GM12874 (cell line): ENCODE data around the gene OTOGL.

ENCODE experiments used
- CTCF ChIP-seq: IDR thresholded peaks from 2 replicates; pipeline ENCODE4 v1.5.1; 2011; ENCODE audit warnings: low read depth, mild to moderate bottlenecking, control low read depth, low read length, moderate library complexity; ENCODE audit not compliant: insufficient read depth

Gene OTOGL

GRCh38 chr12:80332827-80333226 is 233.5 kb downstream of the OTOGL start:
- no peak for TF ChIP-seq CTCF

DNA sequence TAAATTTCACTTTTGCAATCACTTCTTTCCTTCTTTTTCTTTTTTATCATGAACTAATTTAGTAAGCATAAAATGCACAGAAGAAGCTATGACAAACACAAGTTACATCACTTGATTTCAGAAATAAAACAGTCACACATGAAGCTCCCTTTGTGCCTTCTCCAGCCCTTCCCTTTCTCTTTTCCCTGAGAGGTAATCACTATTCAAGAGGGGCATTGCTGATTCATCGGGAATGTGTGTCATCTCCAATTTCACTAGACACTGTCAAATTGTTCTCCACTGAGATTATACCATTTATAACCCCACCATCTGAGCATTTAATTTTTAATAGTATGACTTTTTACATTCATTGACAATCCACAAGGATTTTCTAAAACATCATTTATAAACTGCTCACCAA is 253.1 kb downstream of the OTOGL start:
- no peak for TF ChIP-seq CTCF

DNA sequence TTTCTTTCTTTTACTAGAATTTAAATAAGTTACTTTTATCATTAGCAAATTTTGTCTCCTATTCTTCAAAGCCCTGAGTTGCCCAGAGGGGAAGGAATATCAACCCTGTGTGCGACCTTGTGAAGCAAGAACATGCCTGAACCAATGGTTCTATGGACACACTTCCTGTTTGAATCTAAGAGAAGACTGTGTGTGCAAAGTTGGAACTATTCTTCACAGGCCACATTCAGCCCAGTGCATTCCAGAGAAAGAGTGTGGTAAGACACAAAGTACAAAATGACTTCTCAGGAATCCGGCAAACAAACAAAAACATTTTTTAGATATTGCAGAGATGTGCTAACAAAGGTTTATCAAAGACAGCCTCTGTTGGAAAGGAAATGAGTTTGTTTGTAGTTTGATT is 253.9 kb downstream of the OTOGL start:
- no peak for TF ChIP-seq CTCF

DNA sequence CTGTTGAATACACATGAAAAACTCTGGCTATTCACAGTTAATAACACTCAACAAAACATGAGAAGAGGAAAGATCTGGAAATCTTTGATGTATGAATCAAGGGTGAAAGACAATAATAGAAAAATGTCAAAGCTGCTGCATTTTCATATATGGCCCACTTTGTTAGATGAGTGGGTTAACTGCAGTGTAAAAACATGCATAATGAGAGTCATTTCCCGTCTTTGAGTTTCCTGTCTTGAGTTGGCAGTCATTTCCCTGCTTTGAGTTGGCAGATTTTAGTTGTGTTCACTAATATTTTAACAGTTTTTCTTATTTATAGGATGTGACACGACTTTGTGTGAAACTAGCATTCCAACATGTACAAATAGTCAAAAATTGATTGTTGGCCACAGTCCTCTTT is 256.8 kb downstream of the OTOGL start:
- TF ChIP-seq CTCF: no peak

DNA sequence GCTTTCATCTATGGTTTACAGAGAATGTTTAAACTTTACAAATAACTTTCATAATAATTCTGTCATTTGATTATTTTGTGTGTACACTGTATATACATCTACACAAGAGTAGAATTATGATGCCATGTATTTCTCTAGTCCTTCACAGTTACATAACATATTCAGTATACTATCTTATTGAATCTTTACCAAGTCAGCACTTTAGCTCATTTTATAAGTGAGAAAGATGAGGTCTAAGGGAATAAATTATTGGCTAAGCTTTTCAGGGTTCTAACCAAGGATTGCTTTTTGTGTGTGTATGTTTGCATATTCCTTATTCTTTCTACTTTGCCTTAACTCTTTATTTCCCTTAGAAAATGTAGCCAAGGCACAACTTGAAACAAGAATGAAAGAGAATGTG is 260.4 kb downstream of the OTOGL start:
- no peak for TF ChIP-seq CTCF

GRCh38 chr12:80364056-80364455 is 264.7 kb downstream of the OTOGL start:
- TF ChIP-seq CTCF: no peak

GRCh38 chr12:80373666-80374065 is 274.3 kb downstream of the OTOGL start:
- TF ChIP-seq CTCF: no peak

- TF ChIP-seq CTCF: no peak
Measured at GRCh38 chr12:80374615-80375014, 275.3 kb downstream of the OTOGL start.
